HG03095 (cell line): ENCODE measurements around the gene SORBS1.

ENCODE experiments used
- ATAC-seq: cut with Tn5 transposase; IDR thresholded peaks from one replicate; pipeline ENCODE4 v1.9.1; 2021; ENCODE audit warnings: moderate library complexity; ENCODE audit not compliant: unreplicated experiment

Gene SORBS1

GRCh38 chr10:95330966-95331453, 230.2 kb downstream of the SORBS1 start:
- ATAC-seq, result no peak

GRCh38 chr10:95329296-95329695, 231.9 kb downstream of the SORBS1 start:
- no peak for ATAC-seq

GRCh38 chr10:95328013-95328412, 233.2 kb downstream of the SORBS1 start:
- no peak for ATAC-seq

GRCh38 chr10:95327367-95327766, 233.8 kb downstream of the SORBS1 start:
- ATAC-seq, result no peak

GRCh38 chr10:95326396-95326795, 234.8 kb downstream of the SORBS1 start:
- ATAC-seq, result no peak

- ATAC-seq, result no peak
These were observed 235.3 kb downstream of the SORBS1 start for GRCh38 chr10:95325863-95326262.

- ATAC-seq, result no peak
These were observed 236.5 kb downstream of the SORBS1 start for GRCh38 chr10:95324436-95325268.

GRCh38 chr10:95321554-95322301, 239.4 kb downstream of the SORBS1 start:
- ATAC-seq, result no peak

- ATAC-seq, result no peak
These were observed 241.9 kb downstream of the SORBS1 start for GRCh38 chr10:95319239-95319638.

- no peak for ATAC-seq
These were observed 245.7 kb downstream of the SORBS1 start for GRCh38 chr10:95315509-95315908.

GRCh38 chr10:95314192-95314918, 246.8 kb downstream of the SORBS1 start:
- no peak for ATAC-seq

GRCh38 chr10:95312986-95313495, 248.1 kb downstream of the SORBS1 start:
- no peak for ATAC-seq

- no peak for ATAC-seq
These were observed 248.9 kb downstream of the SORBS1 start for GRCh38 chr10:95312257-95312656.

- no peak for ATAC-seq
These were observed 251.2 kb downstream of the SORBS1 start for GRCh38 chr10:95309958-95310357.

GRCh38 chr10:95308389-95309302, 252.5 kb downstream of the SORBS1 start:
- no peak for ATAC-seq

GRCh38 chr10:95306851-95307250, 254.3 kb downstream of the SORBS1 start:
- ATAC-seq, result no peak

- no peak for ATAC-seq
These were observed 254.9 kb downstream of the SORBS1 start for GRCh38 chr10:95306318-95306650.

GRCh38 chr10:95305606-95306317, 255.4 kb downstream of the SORBS1 start:
- no peak for ATAC-seq

GRCh38 chr10:95304976-95305375, 256.2 kb downstream of the SORBS1 start:
- ATAC-seq, result no peak

GRCh38 chr10:95304463-95304862, 256.7 kb downstream of the SORBS1 start:
- no peak for ATAC-seq
